ENCODE results near the gene CPN2.

Gene CPN2

GRCh38 chr3:194313560-194314387 lies 37.4 kb downstream of the CPN2 start:
- no peak for DNase-seq (ENCODE audit: low spot score)

GRCh38 chr3:194312743-194313281 lies 38.3 kb downstream of the CPN2 start:
- peak; percentile 25 for DNase-seq (ENCODE audit: low spot score)

- no peak for DNase-seq (ENCODE audit: low spot score)
These were observed 38.9 kb downstream of the CPN2 start for GRCh38 chr3:194312186-194312742.

GRCh38 chr3:194311000-194311399 lies 40.1 kb downstream of the CPN2 start:
- DNase-seq (ENCODE audit: low spot score), result no peak

- no peak for DNase-seq (ENCODE audit: low spot score)
These were observed 40.9 kb downstream of the CPN2 start for GRCh38 chr3:194310060-194310835.

GRCh38 chr3:194308601-194309449 lies 42.3 kb downstream of the CPN2 start:
- no peak for DNase-seq (ENCODE audit: low spot score)

- DNase-seq (ENCODE audit: low spot score), result no peak
These were observed 43.3 kb downstream of the CPN2 start for GRCh38 chr3:194307849-194308248.

- DNase-seq (ENCODE audit: low spot score), result no peak
These were observed 44.1 kb downstream of the CPN2 start for GRCh38 chr3:194306771-194307640.

- DNase-seq (ENCODE audit: low spot score), result no peak
These were observed 44.9 kb downstream of the CPN2 start for GRCh38 chr3:194306109-194306686.

- no peak for DNase-seq (ENCODE audit: low spot score)
These were observed 45.6 kb downstream of the CPN2 start for GRCh38 chr3:194305356-194306108.

- DNase-seq (ENCODE audit: low spot score), result no peak
These were observed 46.8 kb downstream of the CPN2 start for GRCh38 chr3:194304186-194304917.

- DNase-seq (ENCODE audit: low spot score), result no peak
These were observed 47.4 kb downstream of the CPN2 start for GRCh38 chr3:194303749-194304148.

- DNase-seq (ENCODE audit: low spot score), result no peak
These were observed 49.4 kb downstream of the CPN2 start for GRCh38 chr3:194301730-194302129.

GRCh38 chr3:194300936-194301335 lies 50.2 kb downstream of the CPN2 start:
- no peak for DNase-seq (ENCODE audit: low spot score)

- peak; percentile 77 for DNase-seq (ENCODE audit: low spot score)
These were observed 50.8 kb downstream of the CPN2 start for GRCh38 chr3:194300382-194300758.

- DNase-seq (ENCODE audit: low spot score), result no peak
These were observed 52.5 kb downstream of the CPN2 start for GRCh38 chr3:194298331-194299227.

GRCh38 chr3:194296454-194297263 lies 54.5 kb downstream of the CPN2 start:
- peak; percentile 75 for DNase-seq (ENCODE audit: low spot score)
